ENCODE results near the gene P3H3.
"Not testable (repeated sequence)": the region's sequence is repeated elsewhere in the genome, so short reads cannot be mapped to it uniquely, and the experiment has no call there.

Gene P3H3

GRCh38 chr12:6867413-6868210 is 39.4 kb downstream of the P3H3 start, which contains the start of gene TPI1:
TSS of gene TPI1 (plus strand) at chr12:6867531. CDS start at chr12:6867567, 36 bp downstream.
- DNase-seq, result peak; percentile 86

GRCh38 chr12:6868211-6869048 is 40.2 kb downstream of the P3H3 start:
- peak; percentile 36 for DNase-seq

GRCh38 chr12:6869049-6870021 is 41.1 kb downstream of the P3H3 start:
- DNase-seq, result peak; percentile 82

- DNase-seq, result not testable (repeated sequence)
Observed at GRCh38 chr12:6870304-6870703, 42.1 kb downstream of the P3H3 start.

- no peak for DNase-seq
Observed at GRCh38 chr12:6871052-6871957, 43.1 kb downstream of the P3H3 start.

GRCh38 chr12:6872073-6873048 is 44.2 kb downstream of the P3H3 start:
- peak; percentile 93 for DNase-seq

GRCh38 chr12:6873094-6874014 is 45.1 kb downstream of the P3H3 start, which contains the start of gene SPSB2:
TSS of gene SPSB2 (minus strand) at chr12:6873303. CDS start at chr12:6872901, 402 bp downstream.
- peak; percentile 91 for DNase-seq

- DNase-seq, result not testable (repeated sequence)
Observed at GRCh38 chr12:6874015-6874368, 45.8 kb downstream of the P3H3 start.

GRCh38 chr12:6879824-6880223 is 51.6 kb downstream of the P3H3 start:
- DNase-seq, result not testable (repeated sequence)

- DNase-seq, result no peak
Observed at GRCh38 chr12:6883252-6883651, 55.0 kb downstream of the P3H3 start.

GRCh38 chr12:6883683-6884082 is 55.5 kb downstream of the P3H3 start:
- no peak for DNase-seq

- DNase-seq, result no peak
Observed at GRCh38 chr12:6884539-6884938, 56.3 kb downstream of the P3H3 start.

- DNase-seq, result not testable (repeated sequence)
Observed at GRCh38 chr12:6886206-6886999, 58.2 kb downstream of the P3H3 start.

- no peak for DNase-seq
Observed at GRCh38 chr12:6887460-6887859, 59.3 kb downstream of the P3H3 start.

- DNase-seq, result no peak
Observed at GRCh38 chr12:6888360-6888759, 60.2 kb downstream of the P3H3 start.

GRCh38 chr12:6888794-6889193 is 60.6 kb downstream of the P3H3 start:
- not testable (repeated sequence) for DNase-seq

Data from retina (tissue), 1 donor.